Measurements from ENCODE around the gene EAF1. TPM values are rescaled to one million over a fixed set of nuclear protein-coding genes. Genes with fewer than 3 reads are reported as not detected.

The EAF1 gene
- total RNA-seq, 2 experiments from 2014 or later, result 21.6 to 23.8 TPM

GRCh38 chr3:15431256-15431837 is 3.9 kb downstream of the EAF1 start:
- Histone ChIP-seq H3K9me2 (ENCODE audit: insufficient read depth, low read length) (no peaks in the 10 kb centered on the region), H3K4me2 (ENCODE audit: low read length) (no peak overlapping the region), H4K20me1 (ENCODE audit: insufficient read depth, low read length) (peaks cover 18% of the 10 kb centered on the region; the same call in 1 of the 2 replicates), H2AFZ (ENCODE audit: low read length) (no peak overlapping the region), H3K4me3 (ENCODE audit: low read depth, low read length, poor library complexity, severe bottlenecking) (no peak overlapping the region), H3K36me3 (ENCODE audit: insufficient read depth, low read length) (peaks cover 67% of the 10 kb centered on the region), H3K79me2 (ENCODE audit: insufficient read depth, low read depth, low read length) (peaks cover 48% of the 10 kb centered on the region), H3K9me3 (ENCODE audit: low read length) (peaks cover 3% of the 10 kb centered on the region; the same call in 1 of the 2 replicates), H3K4me1 (ENCODE audit: insufficient read depth, low read length, poor library complexity, severe bottlenecking) (peaks cover 17% of the 10 kb centered on the region), H3K27ac (ENCODE audit: low read depth, low read length, poor library complexity, severe bottlenecking) (no peak overlapping the region)
- CTCF ChIA-PET (ENCODE audit: unreplicated experiment), result no interaction called here
- no peak for TF ChIP-seq EZH2phosphoT487 (IDR thresholded peaks at IDR 0.05; ENCODE audit: borderline replicate concordance, low read depth, low read length)
- no peak for TF ChIP-seq CTCF (conservative IDR thresholded peaks at IDR 0.05; ENCODE audit: low read length)
- no peak for DNase-seq (ENCODE audit: low spot score)
- no TSS peak for BruUV-seq (replicated peaks)
- intact Hi-C loops (cut with micrococcal nuclease; ENCODE audit: unreplicated experiment), result no loop called here
- POLR2A ChIA-PET, result interaction anchor here (0.6 to 1.6 kb wide), 6 partner anchors 137 to 822 kb away, joined by 3 to 4 read pairs (median 3); no protein-coding TSS in a partner anchor

GRCh38 chr3:15433531-15433930 is 6.1 kb downstream of the EAF1 start:
- no TSS peak for BruUV-seq (replicated peaks)
- POLR2A ChIA-PET, result interaction anchor here (0.6 to 1.2 kb wide), 2 partner anchors 178 to 841 kb away, joined by 3 read pairs; no protein-coding TSS in a partner anchor
- intact Hi-C loops (cut with micrococcal nuclease; ENCODE audit: unreplicated experiment), result no loop called here

More at GRCh38 chr3:15433531-15433930, 6.1 kb downstream of the EAF1 start:
- Histone ChIP-seq H3K36me3 (ENCODE audit: insufficient read depth, low read length) (peaks cover 86% of the 10 kb centered on the region), H3K4me3 (ENCODE audit: low read depth, low read length, poor library complexity, severe bottlenecking) (no peak overlapping the region), H3K4me2 (ENCODE audit: low read length) (no peak overlapping the region), H3K9me2 (ENCODE audit: insufficient read depth, low read length) (no peaks in the 10 kb centered on the region), H3K9me3 (ENCODE audit: low read length) (no peaks in the 10 kb centered on the region), H3K4me1 (ENCODE audit: insufficient read depth, low read length, poor library complexity, severe bottlenecking) (peaks cover 11% of the 10 kb centered on the region), H3K27ac (ENCODE audit: low read depth, low read length, poor library complexity, severe bottlenecking) (no peak overlapping the region), H4K20me1 (ENCODE audit: insufficient read depth, low read length) (peaks cover 13% of the 10 kb centered on the region; the same call in 1 of the 2 replicates), H3K79me2 (ENCODE audit: insufficient read depth, low read depth, low read length) (peaks cover 26% of the 10 kb centered on the region), H2AFZ (ENCODE audit: low read length) (no peak overlapping the region)
- TF ChIP-seq EZH2phosphoT487 (IDR thresholded peaks at IDR 0.05; ENCODE audit: borderline replicate concordance, low read depth, low read length) (no peak), CTCF (conservative IDR thresholded peaks at IDR 0.05; ENCODE audit: low read length) (no peak)
- CTCF ChIA-PET (ENCODE audit: unreplicated experiment), result no interaction called here
- DNase-seq (ENCODE audit: low spot score), result no peak

Measured in OCI-LY7 (cell line).